Mesenteric fat pad (tissue), 1 donor: ENCODE results near the gene HEXIM2. TPM values are rescaled to one million over a fixed set of nuclear protein-coding genes. Genes with fewer than 3 reads are reported as not detected.
A peak's percentile ranks its signal among the peaks of the same experiment; 100 is the strongest.

ENCODE experiments used
- DNase-seq: peaks from one replicate; pipeline ENCODE4 v3.0.0-alpha.2; 2020; ENCODE audit warnings: low spot score
- total RNA-seq: library from RNA; stranded (reverse); fragmentation: NEBNext Ultra II Directional; extraction: Animal tissue kit (Norgen Biotek cat#: 25700); gene quantifications from one replicate; pipeline ENCODE4 v1.2.1, GENCODE V29; 2021
- donor health status: DM: yes; HTN: yes; CAD: no.

The HEXIM2 gene
- total RNA-seq, 1 donor from 2014 or later = 5.1 TPM

GRCh38 chr17:45127548-45128300, 34.0 kb upstream of the HEXIM2 start:
- DNase-seq = no peak

- no peak for DNase-seq
Measured at GRCh38 chr17:45128331-45128730, 33.3 kb upstream of the HEXIM2 start.

GRCh38 chr17:45128989-45129388, 32.7 kb upstream of the HEXIM2 start:
- no peak for DNase-seq

GRCh38 chr17:45129426-45129939, 32.2 kb upstream of the HEXIM2 start:
- DNase-seq = no peak

GRCh38 chr17:45129940-45130680, 31.6 kb upstream of the HEXIM2 start:
- no peak for DNase-seq

- no peak for DNase-seq
Measured at GRCh38 chr17:45130681-45131615, 30.7 kb upstream of the HEXIM2 start.

- no peak for DNase-seq
Measured at GRCh38 chr17:45131616-45132319, 29.9 kb upstream of the HEXIM2 start.

- DNase-seq = no peak
Measured at GRCh38 chr17:45132320-45132571, 29.4 kb upstream of the HEXIM2 start, which contains the start of gene PLCD3. Gene PLCD3, minus strand, starts transcription at chr17:45132515. Its CDS starts 105 bp downstream, at chr17:45132410.

GRCh38 chr17:45132572-45133463, 28.9 kb upstream of the HEXIM2 start:
- peak; percentile 97 for DNase-seq

GRCh38 chr17:45135192-45135977, 26.3 kb upstream of the HEXIM2 start, which contains the start of gene ACBD4:
Gene ACBD4, plus strand, starts transcription at chr17:45135687. Its CDS starts 458 bp downstream, at chr17:45136145.
- DNase-seq = peak; percentile 99

- DNase-seq = no peak
Measured at GRCh38 chr17:45135978-45136791, 25.5 kb upstream of the HEXIM2 start.

- DNase-seq = no peak
Measured at GRCh38 chr17:45136846-45137560, 24.7 kb upstream of the HEXIM2 start.

GRCh38 chr17:45137561-45138305, 23.9 kb upstream of the HEXIM2 start:
- no peak for DNase-seq

- DNase-seq = no peak
Measured at GRCh38 chr17:45138911-45139532, 22.7 kb upstream of the HEXIM2 start.

GRCh38 chr17:45139533-45139920, 22.1 kb upstream of the HEXIM2 start:
- DNase-seq = no peak

GRCh38 chr17:45143094-45143670, 18.5 kb upstream of the HEXIM2 start:
- no peak for DNase-seq
